Lower leg skin (tissue), 4 donors: Measurements from ENCODE around the gene PAPLN. TPM values are rescaled to one million over a fixed set of nuclear protein-coding genes. Genes with fewer than 3 reads are reported as not detected.

ENCODE experiments used
- DNase-seq, 2 donors: peaks; one replicate each; pipeline ENCODE4 v3.0.0-alpha.2; 2019; ENCODE audit warnings: low spot score in 2 of 2
- H3K4me3 ChIP-seq: fragments of 200-600 bp; sonication (generic); 2 replicates; pipeline ENCODE4 v1.5.1; 2017; ENCODE audit warnings: mild to moderate bottlenecking, low read depth; ENCODE audit not compliant: poor library complexity, severe bottlenecking
- POLR2A ChIP-seq, 2 donors: fragments of 450-650 bp; IDR thresholded peaks; one replicate each; pipeline ENCODE4 v1.6.1; 2016 to 2017; ENCODE audit warnings: antibody characterized with exemption in 2 of 2, mild to moderate bottlenecking in 1 of 2, moderate library complexity in 1 of 2
- WGBS, 2 donors: methylation state at CpG; one replicate each; pipeline ENCODE4 v1.1.5; 2018; 5-methylcytosine and 5-hydroxymethylcytosine counted together
- intact Hi-C: fragments of 100-400 bp; cut with DNase I; formaldehyde crosslinking; loops from one replicate; pipeline ENCODE4 v1.15.0; 2023; ENCODE audit warnings: low total_unique reads
- total RNA-seq, 4 donors: library from RNA; depleted of rRNA; stranded (reverse); fragments of >200 nt; gene quantifications; one replicate each; pipeline ENCODE4 v1.1.0, GENCODE V29; 2016
- TF ChIP-seq, protein P1 (sequence below), 3 donors: fragments of 450-650 bp; IDR thresholded peaks; one replicate each; pipeline ENCODE4 v1.5.1; 2016; ENCODE audit warnings: antibody characterized with exemption in 3 of 3, mild to moderate bottlenecking in 3 of 3, moderate library complexity in 2 of 3

PAPLN gene
- total RNA-seq, 4 donors from 2014 or later: 11.2 to 36.4 (median 22.6) TPM

DNA sequence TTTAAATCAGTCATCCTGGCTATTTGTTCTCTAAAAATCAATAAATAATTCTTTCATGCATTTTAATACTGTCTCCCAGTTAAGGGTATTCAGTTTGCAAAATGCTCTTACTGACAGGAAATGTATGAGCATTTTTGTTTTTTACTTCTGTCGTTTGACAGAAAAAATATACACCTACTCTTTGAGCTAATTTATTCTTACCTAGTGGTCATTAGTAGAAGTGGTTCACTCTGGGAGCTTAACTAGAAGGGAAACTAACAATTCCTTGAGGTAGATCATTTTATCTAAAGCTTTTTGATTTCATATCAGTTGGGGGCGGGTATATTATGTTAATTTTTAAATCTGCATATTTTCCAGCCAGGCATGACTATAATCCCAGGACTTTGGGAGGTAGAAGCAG is 33.8 kb upstream of the PAPLN start:
- WGBS, 2 donors: 88 to 90% methylated on average over 2 of the region's 2 CpGs
- DNase-seq: no peak
- H3K4me3 ChIP-seq: no peak overlapping the region
- TF ChIP-seq, protein P1, sequence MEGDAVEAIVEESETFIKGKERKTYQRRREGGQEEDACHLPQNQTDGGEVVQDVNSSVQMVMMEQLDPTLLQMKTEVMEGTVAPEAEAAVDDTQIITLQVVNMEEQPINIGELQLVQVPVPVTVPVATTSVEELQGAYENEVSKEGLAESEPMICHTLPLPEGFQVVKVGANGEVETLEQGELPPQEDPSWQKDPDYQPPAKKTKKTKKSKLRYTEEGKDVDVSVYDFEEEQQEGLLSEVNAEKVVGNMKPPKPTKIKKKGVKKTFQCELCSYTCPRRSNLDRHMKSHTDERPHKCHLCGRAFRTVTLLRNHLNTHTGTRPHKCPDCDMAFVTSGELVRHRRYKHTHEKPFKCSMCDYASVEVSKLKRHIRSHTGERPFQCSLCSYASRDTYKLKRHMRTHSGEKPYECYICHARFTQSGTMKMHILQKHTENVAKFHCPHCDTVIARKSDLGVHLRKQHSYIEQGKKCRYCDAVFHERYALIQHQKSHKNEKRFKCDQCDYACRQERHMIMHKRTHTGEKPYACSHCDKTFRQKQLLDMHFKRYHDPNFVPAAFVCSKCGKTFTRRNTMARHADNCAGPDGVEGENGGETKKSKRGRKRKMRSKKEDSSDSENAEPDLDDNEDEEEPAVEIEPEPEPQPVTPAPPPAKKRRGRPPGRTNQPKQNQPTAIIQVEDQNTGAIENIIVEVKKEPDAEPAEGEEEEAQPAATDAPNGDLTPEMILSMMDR (IDR thresholded peaks at IDR 0.05): no peak
- TF ChIP-seq POLR2A (IDR thresholded peaks at IDR 0.05): no peak
- intact Hi-C loops: no loop called here

DNA sequence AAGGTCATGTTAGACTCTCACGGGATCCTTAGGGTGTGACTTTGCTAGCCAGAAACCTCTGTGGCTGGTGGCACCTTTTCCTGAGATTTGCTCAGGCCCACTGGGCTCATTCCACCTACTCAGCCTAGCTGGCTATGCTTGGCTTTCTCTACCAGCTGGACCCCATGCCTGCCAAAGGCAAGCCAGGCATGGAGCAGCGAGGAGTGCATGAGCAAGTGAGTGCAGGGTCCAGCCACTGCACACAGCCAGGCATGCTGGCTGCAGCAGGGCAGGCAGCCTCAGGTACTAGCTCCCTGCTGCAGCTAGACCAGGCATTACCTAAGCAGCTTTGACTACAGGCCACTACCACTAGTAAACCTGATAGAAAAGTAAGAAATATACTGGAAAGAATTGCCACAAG is 29.7 kb upstream of the PAPLN start:
- no peak for TF ChIP-seq POLR2A (IDR thresholded peaks at IDR 0.05)
- TF ChIP-seq, protein P1 (IDR thresholded peaks at IDR 0.05): no peak
- no peak overlapping the region for H3K4me3 ChIP-seq
- 96 to 100% methylated on average over 2 of the region's 2 CpGs for WGBS, 2 donors
- DNase-seq: no peak
- intact Hi-C loops: no loop called here

DNA sequence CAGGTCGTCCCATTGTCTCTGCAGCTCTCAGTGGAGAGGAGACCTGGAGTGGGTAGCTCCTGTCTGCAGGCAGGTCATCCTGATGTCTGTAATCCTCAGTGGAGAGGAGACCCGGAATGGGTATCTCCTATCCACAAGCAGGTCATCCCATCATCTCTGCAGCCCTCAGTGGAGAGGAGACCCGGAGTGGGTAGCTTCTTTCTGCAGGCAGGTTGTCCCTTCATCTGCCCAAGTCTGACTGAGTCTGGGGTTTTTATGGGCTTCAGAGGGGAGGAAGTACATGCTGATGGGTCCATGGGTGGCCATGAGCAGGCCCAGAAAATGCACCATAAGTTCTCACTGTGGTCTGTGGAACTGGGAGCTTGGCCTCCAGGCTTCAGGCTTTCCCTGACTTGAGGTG is 28.9 kb upstream of the PAPLN start:
- 95 to 100% methylated on average over 3 of the region's 3 CpGs for WGBS, 2 donors
- TF ChIP-seq, protein P1 (IDR thresholded peaks at IDR 0.05): no peak
- TF ChIP-seq POLR2A (IDR thresholded peaks at IDR 0.05): no peak
- no peak for DNase-seq
- no peak overlapping the region for H3K4me3 ChIP-seq
- intact Hi-C loops: no loop called here

DNA sequence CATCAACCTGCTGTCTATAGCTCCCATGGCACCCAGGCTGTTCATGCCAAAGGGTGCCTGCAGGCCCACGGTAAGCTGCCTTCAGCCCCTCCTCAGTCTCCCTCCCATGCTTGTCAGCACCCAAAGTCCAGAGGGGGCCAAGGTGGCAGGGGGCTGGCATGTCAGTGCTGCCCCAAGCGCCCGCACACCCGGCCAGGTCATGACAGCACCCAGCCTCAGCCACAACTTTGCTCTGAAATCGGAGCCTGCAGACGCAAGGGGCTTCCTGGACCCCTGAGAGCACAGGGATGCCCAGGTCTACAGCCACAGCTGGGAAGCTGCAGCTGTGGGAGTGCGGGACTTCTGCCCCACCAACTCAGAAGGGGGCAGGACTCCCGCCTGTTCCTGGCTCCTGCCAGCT is 28.5 kb upstream of the PAPLN start:
- H3K4me3 ChIP-seq: no peak overlapping the region
- TF ChIP-seq, protein P1 (IDR thresholded peaks at IDR 0.05): no peak
- no peak for TF ChIP-seq POLR2A (IDR thresholded peaks at IDR 0.05)
- intact Hi-C loops: no loop called here
- DNase-seq: no peak
- 93 to 100% methylated on average over 7 of the region's 8 CpGs for WGBS, 2 donors

DNA sequence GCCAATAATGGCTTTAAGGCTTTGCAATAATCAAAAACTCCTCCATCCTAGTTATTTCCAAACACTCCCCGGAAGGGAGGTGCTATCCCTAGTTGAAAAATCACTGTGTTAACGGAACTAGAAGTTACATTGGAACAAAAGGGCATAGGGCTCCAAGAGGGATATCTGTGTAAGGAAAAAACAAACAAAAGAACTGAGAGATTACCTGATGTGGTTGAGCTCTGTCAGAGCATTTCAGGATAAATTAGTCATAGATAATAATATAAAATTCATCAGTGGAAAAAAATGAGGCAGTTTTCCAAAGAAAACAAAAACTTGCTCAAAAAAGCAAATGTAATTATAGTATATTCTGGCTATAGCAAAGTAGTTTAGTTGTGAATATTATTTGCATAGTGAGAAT is 27.4 kb upstream of the PAPLN start:
- H3K4me3 ChIP-seq: no peak overlapping the region
- 90 to 91% methylated on average over 2 of the region's 2 CpGs for WGBS, 2 donors
- DNase-seq: no peak
- TF ChIP-seq, protein P1 (IDR thresholded peaks at IDR 0.05): no peak
- no peak for TF ChIP-seq POLR2A (IDR thresholded peaks at IDR 0.05)
- intact Hi-C loops: no loop called here

DNA sequence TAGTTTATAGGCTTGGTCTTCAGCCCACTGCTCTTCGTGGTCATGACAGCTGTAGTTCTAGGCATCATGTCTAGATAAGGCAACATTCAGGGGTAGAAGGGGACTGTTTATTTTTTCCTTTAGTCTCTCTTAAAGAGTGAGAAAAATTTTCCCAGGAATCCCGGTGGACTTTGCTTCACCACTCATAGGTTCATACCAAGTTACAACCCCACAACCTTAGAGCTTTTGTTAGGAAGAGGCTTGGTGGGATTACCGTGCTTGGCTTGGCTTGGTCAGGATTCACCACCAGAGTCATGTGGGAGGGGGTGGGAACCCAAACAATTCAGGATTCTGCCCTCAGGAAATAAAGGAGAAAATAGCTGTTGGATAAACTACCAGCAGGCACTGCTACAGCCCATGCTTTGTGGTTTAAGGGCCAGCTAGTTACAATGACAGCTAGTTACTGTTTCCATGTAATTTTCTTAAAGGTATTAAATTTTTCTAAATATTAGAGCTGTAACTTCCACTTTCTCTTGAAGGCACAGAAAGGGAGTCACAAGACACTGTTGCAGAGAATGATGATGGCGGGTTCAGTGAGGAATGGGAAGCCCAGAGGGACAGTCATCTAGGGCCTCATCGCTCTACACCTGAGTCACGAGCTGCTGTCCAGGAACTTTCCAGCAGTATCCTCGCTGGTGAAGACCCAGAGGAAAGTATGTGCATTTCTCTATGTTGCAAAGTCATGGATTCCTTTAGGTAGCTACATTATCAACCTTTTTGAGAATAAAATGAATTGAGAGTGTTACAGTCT is 25.9 kb upstream of the PAPLN start:
- no peak for DNase-seq
- TF ChIP-seq, protein P1 (IDR thresholded peaks at IDR 0.05): no peak
- no peak for TF ChIP-seq POLR2A (IDR thresholded peaks at IDR 0.05)
- H3K4me3 ChIP-seq: no peak overlapping the region
- 90 to 93% methylated on average over 7 of the region's 7 CpGs for WGBS, 2 donors
- intact Hi-C loops: no loop called here
